ENCODE results near the gene PRRT3. TPM values are rescaled to one million over a fixed set of nuclear protein-coding genes. Genes with fewer than 3 reads are reported as not detected.

The PRRT3 gene
- total and polyA plus RNA-seq, 9 of the 15 experiments (the other 6 are each of a cell fraction or from before 2014, with no cell fraction given), result 0.06 to 1.9 (median 1.2) TPM

- 46% methylated on average over 10 of the region's 10 CpGs for WGBS (ENCODE audit: insufficient coverage, low coverage, missing lambda C conversion rate)
- DNase-seq (ENCODE audit: extremely low read depth in 1 of 4, low spot score in 3 of 4), result no peak
Measured at GRCh38 chr3:9951598-9951961, 628 bp downstream of the PRRT3 start.

More at GRCh38 chr3:9951598-9951961, 628 bp downstream of the PRRT3 start:
- Histone ChIP-seq H3K9me1 (ENCODE audit: control insufficient read depth, insufficient read depth, low read length) (no peaks in the 10 kb centered on the region), H3K27ac (ENCODE audit: extremely low read depth, low read depth, low read length) (no peak overlapping the region), H4K20me1 (replicated peaks; ENCODE audit: control insufficient read depth, insufficient read depth, low read length) (no peaks in the 10 kb centered on the region), H3K27me3 (ENCODE audit: control insufficient read depth in 2 of 2, insufficient read depth in 2 of 2, low read length in 2 of 2) (no peaks in the 10 kb centered on the region), H2AFZ (ENCODE audit: low read depth, low read length) (peak overlapping the region; percentile 75), H3K36me3 (ENCODE audit: control insufficient read depth, insufficient read depth, low read length) (no peaks in the 10 kb centered on the region), H3K9ac (ENCODE audit: insufficient read depth in 1 of 2, low read depth in 2 of 2, low read length in 2 of 2) (peak overlapping the region; percentile 7 to 86; a peak in 2 of 4 replicates), H3K4me1 (replicated peaks in 1 of 2; ENCODE audit: control insufficient read depth in 2 of 2, insufficient read depth in 2 of 2, low read length in 2 of 2) (peaks cover 21 to 39% of the 10 kb centered on the region in 2 experiments), H3K9me3 (replicated peaks; ENCODE audit: control insufficient read depth, insufficient read depth, low read depth, low read length) (no peaks in the 10 kb centered on the region), H3K4me3 (peak overlapping the region; percentile 49), H3K79me2 (ENCODE audit: control insufficient read depth, insufficient read depth, low read length) (no peaks in the 10 kb centered on the region), H3K4me2 (ENCODE audit: insufficient read depth, low read length) (peak overlapping the region; percentile 73)
- no peak for ATAC-seq
- CTCF ChIA-PET (ENCODE audit: low intra/inter-chr PET ratio), result no interaction called here
- POLR2A ChIA-PET, result interaction anchor here (0.6 to 1.6 kb wide), 6 partner anchors 8 to 453 kb away, joined by 3 to 5 read pairs (median 4); no protein-coding TSS in a partner anchor
- no peak for TF ChIP-seq KDM5B (IDR thresholded peaks at IDR 0.05; ENCODE audit: insufficient replicate concordance, low read depth, low read length)
- TF ChIP-seq ZBTB2 (IDR thresholded peaks at IDR 0.05), result 0 out of 2 replicates have a peak, but pooled peaks have one; percentile 29
- peak; percentile 96 for TF ChIP-seq BCOR (IDR thresholded peaks at IDR 0.05)
- TF ChIP-seq ZFP36 (IDR thresholded peaks at IDR 0.05; ENCODE audit: low read depth, low read length, partially characterized antibody), result peak; percentile 97
- TF ChIP-seq ZNF12 (CRISPR knock-in tag; IDR thresholded peaks at IDR 0.05), result 0 out of 2 replicates have a peak, but pooled peaks have one; percentile 52
- TF ChIP-seq HDAC2 (IDR thresholded peaks at IDR 0.05), result peak; percentile 52; the same call in 1 of the 2 replicates
- TF ChIP-seq CBX1 (IDR thresholded peaks at IDR 0.05; ENCODE audit: low read depth), result peak; percentile 44; the same call in 1 of the 2 replicates
- TF ChIP-seq RCOR1 (IDR thresholded peaks at IDR 0.05; ENCODE audit: borderline replicate concordance in 1 of 2, low read depth in 2 of 2, low read length in 2 of 2), result peak in 1 of 2 experiments; percentile 71; a peak in 2 of 4 replicates
- peak; percentile 94 for TF ChIP-seq RBM25 (IDR thresholded peaks at IDR 0.05; ENCODE audit: low read depth, low read length, severe bottlenecking)
- TF ChIP-seq BRD4 (IDR thresholded peaks at IDR 0.05), result 0 out of 2 replicates have a peak, but pooled peaks have one; percentile 39
- TF ChIP-seq CHD4 (IDR thresholded peaks at IDR 0.05; ENCODE audit: insufficient read depth, insufficient replicate concordance, low read depth, low read length, poor library complexity, severe bottlenecking), result peak; percentile 47
- TF ChIP-seq ADNP (tag; IDR thresholded peaks at IDR 0.05), result peak; percentile 14; the same call in 1 of the 2 replicates
- peak; percentile 39 to 82 for TF ChIP-seq KDM1A (IDR thresholded peaks at IDR 0.05)
- no peak for TF ChIP-seq DDX20 (tag; IDR thresholded peaks at IDR 0.05; ENCODE audit: low read depth)
- no peak for TF ChIP-seq BRF2 (IDR thresholded peaks at IDR 0.05; ENCODE audit: borderline replicate concordance, insufficient read depth, insufficient read length)
- TF ChIP-seq DACH1 (IDR thresholded peaks at IDR 0.05; ENCODE audit: partially characterized antibody), result peak; percentile 14
- TF ChIP-seq PTBP1 (IDR thresholded peaks at IDR 0.05; ENCODE audit: low read depth, low read length), result peak; percentile 95
- TF ChIP-seq POLR2B (IDR thresholded peaks at IDR 0.05; ENCODE audit: low read depth, partially characterized antibody), result peak; percentile 18
- peak; percentile 50 for TF ChIP-seq CEBPB (tag; IDR thresholded peaks at IDR 0.05)
- TF ChIP-seq SMARCA5 (IDR thresholded peaks at IDR 0.05), result peak; percentile 97
- TF ChIP-seq ZNF668 (CRISPR knock-in tag; IDR thresholded peaks at IDR 0.05), result no peak
- no peak for TF ChIP-seq CBX8 (IDR thresholded peaks at IDR 0.05; ENCODE audit: borderline replicate concordance, extremely low read depth, low read depth, low read length, poor library complexity, severe bottlenecking)
- intact Hi-C loops (cut with micrococcal nuclease), result loop anchor here (5.0 kb wide), 1 partner anchor 36 kb away; the partner anchor contains the start of gene EMC3
- FAIRE-seq, result no peak
- BruUV-seq (replicated peaks), result no TSS peak
- in situ Hi-C loops (cut with MboI), result no loop called here

All from K562 (cell line).